Stimulated activated CD4-positive, alpha-beta T cell treated with anti-CD3 and anti-CD28 coated beads, Interleukin-15, amount 100 ng/mL, for 24 hours (primary cell): Measurements from ENCODE around the gene LSM5.

Experiments used
- DNase-seq: peaks from one replicate; pipeline ENCODE4 v3.0.0-alpha.2; 2020

The LSM5 gene

DNA sequence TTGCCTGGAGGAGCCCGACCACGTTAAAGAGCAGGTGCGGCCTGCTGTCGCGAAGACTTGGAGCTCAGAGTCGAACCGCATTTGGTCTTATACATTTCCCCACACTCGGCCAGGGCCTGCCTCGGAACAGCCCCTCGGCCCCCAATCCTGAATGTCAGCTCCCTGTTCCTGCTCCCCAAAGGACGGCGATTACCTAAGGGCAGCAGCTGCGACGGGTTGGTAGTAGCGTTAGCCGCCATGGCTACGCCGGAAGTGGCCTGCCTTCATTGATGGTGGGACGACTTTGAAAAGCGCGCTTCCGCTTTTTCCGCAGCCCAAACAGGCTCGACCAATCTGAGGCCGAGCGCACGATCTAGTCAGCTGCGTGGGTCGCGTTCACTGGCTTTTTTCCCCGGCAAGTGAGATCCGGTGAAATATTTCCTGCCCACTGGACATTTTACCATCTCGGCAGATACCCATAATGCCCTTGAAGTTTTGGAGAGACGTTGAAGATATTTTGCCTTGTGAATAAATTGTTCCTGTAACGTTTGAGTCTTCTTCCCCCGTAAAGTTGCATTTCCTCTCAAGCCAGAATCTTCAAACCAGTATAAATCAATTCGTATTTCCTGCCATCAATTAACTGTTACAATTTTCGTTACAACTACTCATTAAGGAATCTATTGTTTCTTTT, at the start of gene LSM5:
Gene LSM5, minus strand, starts transcription at position 254 of the 670 bp plus-strand sequence. Its CDS starts 15 bp downstream, at position 239.
- peak; percentile 91 for DNase-seq

DNA sequence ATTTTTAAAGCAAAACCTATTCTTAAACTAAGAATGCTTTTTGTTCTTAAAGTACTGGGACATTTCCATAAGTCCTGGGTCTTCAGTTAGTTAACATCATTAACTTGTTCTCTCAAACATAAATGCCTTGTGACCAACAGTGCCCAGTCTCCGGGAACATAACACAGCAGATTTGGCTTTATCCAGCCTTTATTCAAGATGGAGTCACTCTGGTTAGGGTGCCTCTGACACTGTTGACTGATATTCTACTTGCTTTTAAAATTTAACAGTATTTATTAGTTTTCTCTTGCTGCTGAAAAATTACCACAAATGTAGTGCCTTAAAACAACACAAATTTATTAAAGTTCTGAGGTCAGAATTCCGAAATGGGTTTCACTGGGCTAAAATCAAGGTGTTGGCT, 49.2 kb upstream of the LSM5 start:
- no peak for DNase-seq

DNA sequence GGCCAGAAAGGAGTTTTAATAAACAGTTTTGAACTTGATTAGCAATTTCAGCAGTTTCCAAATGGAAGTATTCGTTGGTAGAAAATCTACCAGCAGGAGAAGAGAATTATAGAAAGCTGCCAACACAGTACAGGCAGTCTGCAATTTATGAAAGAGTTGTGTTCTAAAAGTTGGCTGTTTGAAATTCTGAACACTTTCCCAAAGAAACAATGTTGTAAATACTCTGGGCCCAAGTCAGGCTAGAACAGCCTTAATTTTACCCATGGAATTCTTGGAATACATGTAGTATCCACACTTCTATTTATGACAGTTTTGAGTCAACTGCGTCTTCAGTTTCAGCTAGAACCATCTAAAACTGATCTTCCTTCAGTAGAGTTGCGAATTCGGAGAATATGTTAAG, 47.6 kb upstream of the LSM5 start:
- no peak for DNase-seq

DNA sequence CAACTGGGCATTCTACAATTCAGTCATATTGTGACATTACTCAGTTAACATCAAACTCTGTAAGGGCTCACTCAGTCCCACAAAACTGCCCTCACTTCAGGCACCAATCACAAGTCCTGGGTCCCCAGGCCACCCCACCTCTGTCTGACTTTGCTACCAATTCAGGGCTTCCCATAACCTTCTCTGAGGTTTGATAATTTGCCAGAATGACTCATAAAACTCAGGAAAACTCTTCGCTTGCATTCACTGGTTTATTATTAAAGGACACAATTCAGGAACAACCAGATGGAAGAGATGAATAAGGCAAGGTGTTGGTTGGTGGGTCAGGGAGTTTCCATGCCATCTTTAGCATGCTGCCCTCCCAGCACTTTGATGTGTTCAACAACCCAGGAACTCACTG, 46.4 kb upstream of the LSM5 start:
- no peak for DNase-seq

DNA sequence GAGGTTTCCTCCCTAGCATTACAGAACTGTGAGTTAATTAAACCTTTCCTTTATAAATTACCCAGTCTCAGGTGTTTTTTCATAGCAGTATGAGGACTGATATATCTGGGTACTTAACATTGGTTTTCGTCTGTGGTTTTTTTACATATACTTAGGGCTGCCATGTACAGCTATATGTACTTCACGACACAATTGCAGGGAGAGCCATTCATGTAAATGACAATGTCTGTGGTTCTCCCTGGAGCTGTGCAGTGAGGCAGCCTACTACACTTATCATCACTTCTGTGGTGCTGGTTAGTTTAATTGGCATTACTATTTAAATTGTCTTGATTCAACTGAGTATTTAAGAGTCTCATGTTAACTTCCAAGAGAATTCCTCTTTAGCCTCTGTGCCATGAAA, 45.8 kb upstream of the LSM5 start:
- DNase-seq: no peak

DNA sequence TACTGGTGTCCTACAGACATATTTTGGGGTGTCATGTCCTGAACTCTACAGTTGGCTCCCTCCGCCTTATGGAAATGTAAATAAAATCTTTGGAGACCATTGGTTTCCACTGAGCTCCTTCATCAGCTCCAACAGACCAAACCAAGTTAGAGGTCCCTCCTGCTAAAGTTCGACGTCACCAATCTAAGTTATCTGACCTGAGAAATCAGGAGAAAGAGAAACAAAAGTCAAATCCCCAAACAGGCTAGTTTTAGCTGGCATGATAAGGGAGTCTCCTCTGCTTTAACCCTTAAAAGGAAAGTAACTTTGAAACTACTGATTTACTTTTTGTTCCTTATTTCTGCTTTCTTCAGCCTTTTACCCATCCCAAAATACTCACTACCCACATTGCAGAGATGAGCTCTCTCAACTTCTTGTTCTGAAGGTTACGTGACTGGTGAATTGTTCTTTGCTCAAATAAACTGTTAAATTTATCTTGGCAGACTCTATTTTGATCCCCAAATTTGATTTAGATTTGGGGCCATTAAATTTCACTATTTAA, 45.1 kb upstream of the LSM5 start:
- no peak for DNase-seq

DNA sequence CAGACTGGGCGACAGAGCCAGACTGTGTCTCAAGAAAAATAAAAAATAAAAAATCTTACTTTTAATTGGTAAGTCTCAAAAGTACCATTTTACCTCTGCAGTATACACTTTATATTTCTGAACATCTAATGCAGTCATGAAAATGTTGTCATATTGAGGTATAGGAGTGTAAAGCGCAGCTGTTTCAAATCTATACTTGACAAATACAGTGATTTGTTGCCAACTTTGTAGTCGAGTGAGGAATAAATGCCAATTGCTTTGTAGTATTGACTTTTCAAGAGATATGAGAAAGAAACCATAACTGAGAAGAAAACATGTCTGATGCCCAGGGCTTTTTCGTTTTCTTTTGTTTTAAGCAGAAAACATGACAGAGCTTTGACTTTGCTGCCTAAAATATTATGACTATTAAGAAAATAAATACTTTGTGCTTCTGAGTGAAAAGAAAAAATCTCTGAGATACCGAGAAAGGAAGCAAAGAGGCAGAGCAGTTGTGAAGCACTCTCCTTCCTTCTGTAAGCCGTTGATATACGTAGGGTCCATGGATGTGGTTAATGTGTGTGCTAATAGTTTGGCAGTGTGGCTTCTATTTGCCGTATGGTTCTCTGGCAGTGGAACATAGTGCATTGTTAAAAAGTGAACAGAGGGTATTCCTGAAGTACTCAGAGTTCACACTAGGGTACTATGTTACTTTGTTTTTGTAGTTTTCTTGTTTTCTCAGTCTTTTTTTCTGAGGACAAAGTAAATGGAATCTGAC, 43.3 kb upstream of the LSM5 start:
- DNase-seq: no peak

DNA sequence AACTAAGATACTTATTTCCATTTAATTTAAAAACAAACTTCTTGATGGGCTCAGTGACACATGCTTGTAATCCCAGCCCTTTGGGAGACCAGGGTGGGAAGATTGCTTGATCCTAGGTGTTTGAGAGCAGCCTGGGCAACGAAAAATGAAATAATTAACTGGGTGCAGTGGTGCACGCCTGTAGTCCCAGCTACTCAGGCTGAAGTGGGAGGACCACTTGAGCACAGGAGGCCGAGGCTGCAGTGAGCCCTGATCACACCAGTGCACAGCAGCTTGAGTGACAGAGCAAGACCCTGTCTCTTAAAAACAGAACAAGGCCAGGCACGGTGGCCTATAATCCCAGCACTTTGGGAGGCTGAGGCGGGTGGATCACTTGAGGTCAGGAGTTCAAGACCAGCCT, 42.5 kb upstream of the LSM5 start:
- no peak for DNase-seq

DNA sequence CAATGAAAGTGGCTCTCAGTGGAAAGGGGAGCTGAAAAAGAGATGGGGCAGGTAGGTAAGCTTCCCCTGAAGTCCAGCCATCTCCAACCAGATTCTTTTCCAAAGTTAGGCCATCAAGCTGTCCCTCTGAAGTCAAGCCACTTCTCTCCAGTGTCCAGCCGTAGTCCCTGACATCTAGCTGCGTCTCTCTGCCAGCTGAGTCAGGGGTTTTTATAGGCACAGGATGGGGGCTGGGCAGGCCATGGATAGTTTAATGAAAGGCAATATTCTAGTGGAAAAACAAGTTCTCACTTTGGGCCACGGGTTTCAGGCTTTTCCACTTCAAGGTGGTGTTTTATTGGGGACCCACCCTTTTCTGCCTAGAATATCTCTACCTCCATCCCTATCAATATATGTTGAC, 41.9 kb upstream of the LSM5 start:
- DNase-seq: no peak

DNA sequence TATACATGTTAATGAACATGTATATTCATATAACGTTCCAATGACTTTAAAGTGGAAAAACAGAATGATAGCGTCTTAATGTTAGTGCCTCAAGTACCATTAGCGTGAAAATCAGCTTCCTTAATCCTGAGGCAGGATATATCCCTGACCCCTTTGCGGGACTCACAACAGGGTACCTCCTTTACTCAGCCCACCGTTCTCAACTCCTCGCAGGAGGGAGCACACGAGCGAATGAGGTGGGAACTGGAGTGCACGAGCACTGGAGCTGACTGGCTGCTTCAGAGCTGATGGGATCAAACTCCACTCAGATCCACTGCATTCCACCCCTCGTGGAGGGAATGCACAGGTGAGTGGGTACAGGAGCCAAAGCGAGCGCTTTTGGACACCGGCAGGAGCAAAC, 41.2 kb upstream of the LSM5 start:
- DNase-seq: no peak

DNA sequence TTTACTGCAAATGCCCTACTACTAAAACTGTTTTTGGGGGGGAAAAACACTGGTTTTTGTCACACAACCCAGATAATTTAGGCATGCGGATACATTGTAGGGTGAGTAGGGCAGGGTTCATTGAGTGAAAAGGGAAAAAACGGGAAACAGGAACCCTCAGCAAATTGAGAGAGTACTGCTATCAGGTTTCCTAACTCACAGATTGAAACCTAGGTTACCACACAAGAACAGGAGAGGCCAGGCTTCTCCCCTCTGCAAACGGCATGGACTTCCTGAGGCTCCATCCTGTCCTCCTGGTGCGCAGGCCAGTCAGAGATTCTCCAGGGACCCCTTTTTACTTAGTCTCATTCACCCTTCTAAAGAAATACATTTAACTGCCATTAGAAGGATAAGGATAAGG, 35.7 kb upstream of the LSM5 start:
- no peak for DNase-seq

DNA sequence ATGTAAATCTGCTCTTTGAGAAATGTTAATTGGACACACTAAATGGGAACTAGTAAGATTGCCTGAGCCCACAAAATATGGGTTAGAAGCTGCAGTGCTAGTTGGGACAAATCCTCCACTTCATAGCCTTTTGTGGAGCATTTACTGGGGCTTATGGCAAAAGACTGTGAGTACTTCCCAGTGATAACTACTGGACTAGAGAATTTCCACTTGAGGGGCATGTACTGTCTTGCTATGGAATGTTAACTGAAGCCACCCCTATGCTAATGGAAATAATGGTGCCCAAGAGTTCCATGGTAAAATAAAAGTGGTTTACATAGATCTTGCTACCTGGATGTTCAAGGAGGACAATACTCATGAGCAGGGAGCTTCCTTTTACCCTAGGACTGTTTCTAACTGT, 34.5 kb upstream of the LSM5 start:
- DNase-seq: no peak

DNA sequence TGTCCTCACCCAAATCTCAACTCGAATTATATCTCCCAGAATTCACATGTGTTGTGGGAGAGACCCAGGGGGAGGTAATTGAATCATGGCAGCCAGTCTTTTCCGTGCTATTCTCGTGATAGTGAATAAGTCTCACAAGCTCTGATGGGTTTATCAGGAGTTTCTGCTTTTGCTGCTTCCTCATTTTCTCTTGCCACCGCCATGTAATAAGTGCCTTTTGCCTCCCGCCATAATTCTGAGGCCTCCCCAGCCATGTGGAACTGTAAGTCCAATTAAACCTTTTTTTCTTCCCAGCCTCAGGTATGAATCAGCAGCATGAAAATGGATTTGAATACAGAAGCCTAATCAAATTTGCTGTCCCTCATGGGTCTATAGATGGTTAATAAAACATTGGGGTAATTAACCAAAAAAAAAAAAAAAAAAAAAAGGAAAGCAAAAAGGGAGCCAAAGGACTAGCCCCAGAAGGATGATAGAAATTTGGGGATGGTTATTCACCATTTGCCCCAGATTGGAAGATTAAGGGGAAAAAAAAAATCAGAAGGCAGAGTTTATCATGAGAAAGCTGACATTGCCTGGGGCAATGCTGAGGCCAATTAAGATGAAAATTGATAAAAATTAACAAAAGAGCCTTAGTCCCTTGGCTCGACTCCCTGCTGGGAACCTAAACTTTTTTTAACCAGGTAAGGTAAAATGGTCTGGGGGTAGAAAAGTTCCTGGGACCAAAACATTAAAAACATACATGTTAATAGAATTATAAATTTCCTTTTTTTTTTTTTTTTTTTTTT, 32.8 kb upstream of the LSM5 start:
- no peak for DNase-seq

DNA sequence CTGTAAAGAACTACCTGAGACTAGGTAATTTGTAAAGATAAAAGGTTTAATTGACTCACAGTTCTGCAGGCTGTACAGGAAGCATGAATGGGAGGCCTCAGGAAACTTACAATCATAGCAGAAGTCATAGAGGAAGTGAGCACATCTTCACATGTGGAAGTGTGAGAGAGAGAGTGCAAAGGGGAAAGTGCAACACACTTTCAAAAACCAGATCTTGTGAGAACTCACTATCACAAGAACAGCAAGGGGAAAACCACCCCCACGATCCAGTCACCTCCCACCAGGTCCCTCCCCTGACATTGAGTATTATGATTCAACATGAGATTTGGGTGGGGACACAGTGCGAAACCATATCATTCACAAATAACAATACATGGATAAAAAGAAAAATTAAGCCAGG, 29.6 kb upstream of the LSM5 start:
- DNase-seq: peak; percentile 26

DNA sequence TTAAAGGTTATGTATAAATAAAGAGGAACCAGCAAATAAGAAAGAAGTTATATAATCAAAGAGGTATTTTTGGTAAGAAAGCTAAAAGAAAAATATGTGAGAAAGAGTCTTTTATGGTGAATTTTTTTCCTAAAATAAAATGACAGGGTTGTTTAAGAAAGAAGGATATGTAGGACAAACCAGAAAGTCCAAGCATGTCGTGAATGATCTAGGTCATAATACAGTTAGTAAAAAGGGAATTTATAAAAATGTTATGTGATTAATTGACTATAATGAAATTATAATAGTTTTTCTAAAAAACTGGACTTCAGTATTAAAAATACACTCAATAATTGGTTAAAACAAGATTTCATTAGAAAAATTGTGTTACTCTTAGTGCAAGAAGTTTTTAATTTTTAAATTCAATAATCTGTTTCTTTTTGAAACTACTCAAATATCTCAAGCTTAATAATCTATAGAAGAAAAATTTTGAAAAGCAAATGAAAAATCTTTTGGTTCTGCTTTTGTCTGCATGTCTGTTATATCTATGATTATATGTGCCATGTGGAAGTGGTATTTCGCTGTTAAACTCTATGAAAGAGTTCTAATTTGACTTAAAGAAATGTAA, 28.5 kb upstream of the LSM5 start:
- no peak for DNase-seq

DNA sequence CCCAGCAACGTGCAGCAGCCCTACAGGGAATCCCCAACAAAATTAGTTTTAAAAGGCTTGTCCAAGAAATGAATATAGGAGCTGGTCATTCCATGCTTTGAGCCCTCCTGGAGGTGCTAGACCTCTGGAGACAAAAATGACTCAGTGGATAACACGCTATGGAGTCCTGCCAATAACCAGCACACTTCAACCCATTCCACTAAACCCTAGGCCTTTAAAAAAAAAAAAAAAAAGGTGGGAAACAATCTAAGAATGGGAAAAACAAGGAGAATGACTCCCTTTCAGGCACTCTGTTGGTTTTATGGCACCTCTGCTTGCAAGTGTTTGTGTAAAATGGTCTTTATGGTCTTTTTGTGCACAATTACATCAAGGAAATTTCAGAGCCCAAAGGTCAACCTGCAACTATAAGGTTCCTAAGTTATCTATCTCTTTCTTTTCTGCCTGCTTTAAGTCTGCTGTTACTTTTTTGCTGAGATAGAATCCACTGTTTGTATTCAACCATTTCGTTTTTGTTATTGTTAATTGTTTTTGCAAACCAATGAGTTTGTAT, 26.4 kb upstream of the LSM5 start:
- no peak for DNase-seq

DNA sequence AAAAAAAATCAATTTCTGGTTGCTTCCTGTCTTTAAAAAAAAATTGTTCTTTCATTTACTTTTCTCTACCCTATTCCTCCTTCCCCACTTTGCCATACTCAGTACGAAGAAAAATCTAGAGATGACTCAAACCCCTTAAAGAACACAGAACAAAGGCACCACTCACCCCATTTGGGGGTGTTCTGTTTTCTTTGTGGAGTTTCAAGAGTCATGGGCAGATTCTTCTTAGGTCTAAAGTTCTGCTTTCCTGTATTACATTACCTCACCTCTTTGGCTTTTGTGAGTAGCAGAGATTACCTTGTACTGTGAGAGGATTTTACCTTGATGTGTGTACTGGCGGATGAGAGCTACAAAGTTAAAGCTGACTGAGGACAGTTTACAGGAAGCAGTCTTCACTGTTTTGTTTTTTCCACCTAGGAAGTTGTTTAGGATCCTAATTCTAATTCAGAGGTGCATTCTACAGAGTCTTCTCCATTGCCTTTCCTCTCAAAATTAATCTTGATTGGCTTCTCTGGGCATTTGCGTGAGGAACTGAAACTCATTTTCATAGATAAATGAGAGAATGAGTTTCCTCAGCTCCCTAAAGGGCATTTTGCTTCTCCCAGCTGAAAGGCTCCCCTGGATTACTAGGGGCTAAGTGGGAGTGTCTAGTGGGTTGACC, 25.8 kb upstream of the LSM5 start:
- no peak for DNase-seq

DNA sequence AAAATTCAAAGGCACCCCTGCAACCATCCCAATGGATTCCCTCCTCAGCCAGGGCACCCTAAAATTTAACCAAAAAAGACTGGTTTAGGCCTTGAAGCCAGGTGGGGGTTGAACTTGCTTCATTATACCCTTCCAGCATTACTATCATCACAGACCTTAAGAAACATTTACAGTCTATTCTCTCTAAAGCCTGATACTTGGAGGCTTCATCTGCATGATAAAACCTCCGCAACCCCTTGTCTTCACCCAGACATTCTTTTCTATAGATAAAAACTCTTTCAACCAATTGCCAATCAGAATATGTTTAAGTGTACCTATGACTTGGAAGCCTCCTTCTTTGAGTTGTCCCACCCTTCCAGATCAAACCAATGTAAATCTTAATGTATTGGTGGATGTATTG, 23.0 kb upstream of the LSM5 start:
- DNase-seq: no peak

DNA sequence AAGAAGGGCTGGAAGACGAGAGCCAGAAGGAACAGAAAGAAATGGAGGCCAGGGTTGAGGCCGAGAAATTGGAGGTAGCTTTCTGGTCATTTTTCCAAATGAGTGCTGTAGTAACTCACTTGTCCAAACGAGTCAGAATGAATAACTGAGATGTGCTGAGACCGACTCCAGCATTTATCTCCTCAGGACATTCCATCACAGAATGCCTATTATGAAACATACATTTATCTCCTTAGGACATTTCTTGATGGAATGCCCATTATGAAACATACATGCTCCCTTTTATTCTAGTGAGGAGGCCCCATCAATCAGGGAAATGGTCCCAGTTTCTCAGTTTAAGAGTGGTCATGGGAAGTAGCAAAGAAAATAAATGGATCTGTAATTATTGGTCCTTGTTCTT, 21.6 kb upstream of the LSM5 start:
- DNase-seq: no peak

DNA sequence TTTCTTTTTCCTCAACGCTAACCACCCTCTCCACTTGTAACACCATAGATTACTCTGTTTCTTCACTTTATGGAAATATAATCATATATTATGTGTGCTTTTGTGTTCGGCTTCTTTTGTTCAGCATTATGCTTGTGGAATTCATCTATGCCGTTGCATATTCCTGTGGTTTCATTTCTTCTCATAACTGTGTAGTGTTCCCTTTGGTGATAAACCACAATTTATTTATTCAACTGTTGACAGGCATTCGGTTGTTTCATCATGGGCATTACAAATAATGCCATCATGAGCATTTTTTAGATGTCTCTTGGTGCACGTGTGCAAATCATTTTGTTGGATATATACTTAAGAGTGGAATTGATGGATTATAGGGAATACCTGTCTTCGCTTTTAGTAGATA, 17.2 kb upstream of the LSM5 start:
- DNase-seq: no peak

DNA sequence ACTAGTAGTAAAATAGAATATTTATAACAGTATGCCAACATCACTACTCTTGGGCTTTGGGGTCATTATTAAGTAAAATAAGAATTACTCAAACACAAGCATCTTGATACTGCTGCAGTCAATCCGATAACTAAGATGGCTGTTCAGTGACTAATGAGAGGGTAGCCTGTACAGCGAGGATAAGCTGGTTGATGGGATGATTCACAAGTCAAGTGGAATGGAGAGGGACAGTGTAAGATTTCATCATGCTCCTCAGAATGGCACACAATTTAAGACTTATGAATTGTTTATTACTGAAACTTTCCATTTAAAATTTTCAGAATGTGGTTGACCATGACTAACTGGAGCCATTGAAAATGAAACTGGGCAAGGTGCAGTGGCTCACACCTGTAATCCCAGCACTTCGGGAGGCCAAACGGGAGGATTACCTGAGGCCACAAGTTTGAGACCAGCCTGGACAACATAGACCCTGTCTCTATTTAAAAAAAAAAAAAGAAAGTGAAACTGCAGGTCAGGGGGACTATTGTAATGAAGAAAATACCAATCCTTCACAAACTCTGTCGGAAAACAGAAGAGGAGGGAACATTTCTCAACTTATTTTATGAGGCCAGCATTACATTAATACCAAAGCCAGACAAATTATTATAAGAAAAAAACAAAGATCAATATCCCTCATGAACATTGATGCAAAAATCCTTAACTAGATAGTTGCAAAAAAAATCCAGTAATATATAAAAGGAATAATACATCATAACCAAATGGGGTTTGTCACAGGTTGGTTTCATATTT, 16.3 kb upstream of the LSM5 start:
- peak; percentile 36 for DNase-seq

DNA sequence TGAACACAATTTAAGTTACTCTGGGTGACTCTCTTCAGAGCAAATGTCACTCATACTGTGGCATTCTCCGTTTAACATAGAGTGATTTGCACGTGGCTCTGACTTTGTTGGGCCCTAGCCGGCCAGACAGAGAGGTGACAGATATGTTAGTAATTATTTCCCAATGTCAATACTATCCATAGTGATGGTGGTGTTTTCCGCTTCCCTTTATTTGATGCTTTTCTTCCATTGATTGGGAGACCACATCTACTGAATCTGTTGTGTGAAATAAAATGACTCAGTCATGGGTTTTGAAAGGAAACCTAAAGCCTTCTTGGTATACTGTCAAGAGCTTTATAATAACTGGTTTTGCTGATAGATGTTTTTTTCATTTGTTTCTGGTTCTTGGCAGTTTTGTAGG, 12.5 kb upstream of the LSM5 start:
- peak; percentile 49 for DNase-seq
